IPS-18c (cell line): ENCODE measurements around the gene SLIT3.

Source experiments
- H3K4me3 ChIP-seq: 2 replicates; pipeline ENCODE4 v1.7.0; 2013; ENCODE audit warnings: low read depth, mild to moderate bottlenecking, low read length, moderate library complexity; ENCODE audit not compliant: insufficient read depth
- H3K9me3 ChIP-seq: one replicate; pipeline ENCODE4 v1.6.1; 2013; ENCODE audit warnings: mild to moderate bottlenecking, low read length, moderate library complexity; ENCODE audit not compliant: control insufficient read depth, insufficient read depth

Gene SLIT3

GRCh38 chr5:169281625-169282024 is 19.3 kb downstream of the SLIT3 start:
- no peak overlapping the region for H3K4me3 ChIP-seq

GRCh38 chr5:169280696-169281095 is 20.2 kb downstream of the SLIT3 start:
- H3K4me3 ChIP-seq: no peak overlapping the region
- H3K9me3 ChIP-seq: no peaks in the 10 kb centered on the region

More at GRCh38 chr5:169281625-169282024, 19.3 kb downstream of the SLIT3 start:
- no peaks in the 10 kb centered on the region for H3K9me3 ChIP-seq

GRCh38 chr5:169280286-169280685 is 20.7 kb downstream of the SLIT3 start:
- Histone ChIP-seq H3K9me3 (no peaks in the 10 kb centered on the region), H3K4me3 (no peak overlapping the region)

- no peaks in the 10 kb centered on the region for H3K9me3 ChIP-seq
- no peak overlapping the region for H3K4me3 ChIP-seq
Measured at GRCh38 chr5:169279125-169279524, 21.8 kb downstream of the SLIT3 start.

GRCh38 chr5:169273881-169274280 is 27.1 kb downstream of the SLIT3 start:
- H3K9me3 ChIP-seq: no peaks in the 10 kb centered on the region
- H3K4me3 ChIP-seq: no peak overlapping the region

GRCh38 chr5:169273451-169273850 is 27.5 kb downstream of the SLIT3 start:
- no peaks in the 10 kb centered on the region for H3K9me3 ChIP-seq
- no peak overlapping the region for H3K4me3 ChIP-seq

- H3K4me3 ChIP-seq: no peak overlapping the region
- H3K9me3 ChIP-seq: no peaks in the 10 kb centered on the region
Measured at GRCh38 chr5:169272731-169273427, 28.1 kb downstream of the SLIT3 start.

- Histone ChIP-seq H3K9me3 (no peaks in the 10 kb centered on the region), H3K4me3 (no peak overlapping the region)
Measured at GRCh38 chr5:169272111-169272510, 28.8 kb downstream of the SLIT3 start.

- Histone ChIP-seq H3K9me3 (no peaks in the 10 kb centered on the region), H3K4me3 (no peak overlapping the region)
Measured at GRCh38 chr5:169270827-169271226, 30.1 kb downstream of the SLIT3 start.

- no peak overlapping the region for H3K4me3 ChIP-seq
- H3K9me3 ChIP-seq: no peaks in the 10 kb centered on the region
Measured at GRCh38 chr5:169268019-169268418, 32.9 kb downstream of the SLIT3 start.

- no peaks in the 10 kb centered on the region for H3K9me3 ChIP-seq
- no peak overlapping the region for H3K4me3 ChIP-seq
Measured at GRCh38 chr5:169265888-169266287, 35.1 kb downstream of the SLIT3 start.

GRCh38 chr5:169263591-169263990 is 37.3 kb downstream of the SLIT3 start:
- Histone ChIP-seq H3K9me3 (no peaks in the 10 kb centered on the region), H3K4me3 (no peak overlapping the region)

- H3K4me3 ChIP-seq: no peak overlapping the region
- no peaks in the 10 kb centered on the region for H3K9me3 ChIP-seq
Measured at GRCh38 chr5:169260896-169261569, 39.9 kb downstream of the SLIT3 start.

- no peak overlapping the region for H3K4me3 ChIP-seq
- H3K9me3 ChIP-seq: peaks cover under 1% of the 10 kb centered on the region
Measured at GRCh38 chr5:169258372-169259000, 42.5 kb downstream of the SLIT3 start.

- Histone ChIP-seq H3K4me3 (no peak overlapping the region), H3K9me3 (peaks cover 3% of the 10 kb centered on the region)
Measured at GRCh38 chr5:169256191-169256590, 44.7 kb downstream of the SLIT3 start.

GRCh38 chr5:169253071-169253470 is 47.9 kb downstream of the SLIT3 start:
- Histone ChIP-seq H3K9me3 (peaks cover 3% of the 10 kb centered on the region), H3K4me3 (no peak overlapping the region)

GRCh38 chr5:169251333-169252084 is 49.4 kb downstream of the SLIT3 start:
- H3K4me3 ChIP-seq: no peak overlapping the region

More at GRCh38 chr5:169251333-169252084, 49.4 kb downstream of the SLIT3 start:
- peaks cover 3% of the 10 kb centered on the region for H3K9me3 ChIP-seq
